NB4 (cell line): ENCODE results near the gene MRPS34.

Experiments used
- CTCF ChIP-seq: IDR thresholded peaks from one replicate; pipeline ENCODE4 v1.5.1; 2012; ENCODE audit warnings: low read depth, low read length
- MYC ChIP-seq: IDR thresholded peaks from 2 replicates; pipeline ENCODE4 v1.6.1; 2011; ENCODE audit warnings: low read depth, low read length
- POLR2A ChIP-seq: IDR thresholded peaks from 2 replicates; pipeline ENCODE4 v1.6.1; 2011; ENCODE audit warnings: mild to moderate bottlenecking; ENCODE audit not compliant: insufficient read length; ENCODE audit errors: extremely low read depth

- TF ChIP-seq CTCF, result peak; percentile 46
- TF ChIP-seq MYC, result peak; percentile 81
- peak; percentile 76 for TF ChIP-seq POLR2A
These were observed at the start of gene MRPS34 for GRCh38 chr16:1772908-1773702.
